Measurements from ENCODE around the gene RAB25. TPM values are rescaled to one million over a fixed set of nuclear protein-coding genes. Genes with fewer than 3 reads are reported as not detected.

RAB25 gene
- total RNA-seq, 1 experiment from 2014 or later, result not detected

GRCh38 chr1:156101880-156102279 is 40.9 kb downstream of the RAB25 start:
- CTCF ChIA-PET, result no interaction called here
- no peak for ATAC-seq
- no TSS peak for BruUV-seq (replicated peaks)
- Histone ChIP-seq H3K36me3 (ENCODE audit: control insufficient read depth, insufficient read depth, low read length) (no peaks in the 10 kb centered on the region), H3K4me3 (ENCODE audit: low read depth in 2 of 2, low read length in 2 of 2) (no peak overlapping the region), H3K27me3 (ENCODE audit: control insufficient read depth, insufficient read depth, low read length) (no peaks in the 10 kb centered on the region), H3K4me1 (ENCODE audit: control insufficient read depth, insufficient read depth, low read length) (peaks cover 43% of the 10 kb centered on the region), H3K9me3 (ENCODE audit: control insufficient read depth, insufficient read depth, low read depth, low read length) (no peaks in the 10 kb centered on the region), H3K27ac (ENCODE audit: low read length) (no peak overlapping the region)
- DNase-seq (ENCODE audit: low read depth, low spot score), result no peak
- in situ Hi-C loops (cut with HindIII; ENCODE audit: low pct_unique_long_range_greater_than_20kb, low sequenced_read_pairs) (no loop called here), intact Hi-C loops (cut with micrococcal nuclease; ENCODE audit: unreplicated experiment) (no loop called here)
- POLR2A ChIA-PET, result interaction anchor here (0.5 to 0.6 kb wide), 2 partner anchors 71 to 124 kb away, joined by 3 read pairs; no protein-coding TSS in a partner anchor
- TF ChIP-seq POLR2AphosphoS5 (IDR thresholded peaks at IDR 0.05; ENCODE audit: low read depth, low read length), result no peak
- TF ChIP-seq SIN3A (IDR thresholded peaks at IDR 0.05; ENCODE audit: borderline replicate concordance, insufficient read depth, low read depth, low read length), result no peak

GRCh38 chr1:156102633-156103511 is 41.9 kb downstream of the RAB25 start:
- no peak overlapping the region for H3K4me3 ChIP-seq (ENCODE audit: low read depth in 2 of 2, low read length in 2 of 2)
- POLR2A ChIA-PET, result interaction anchor here (0.6 to 1.0 kb wide), 3 partner anchors 10 to 70 kb away, joined by 3 to 4 read pairs (median 3); no protein-coding TSS in a partner anchor
- no TSS peak for BruUV-seq (replicated peaks)
- DNase-seq (ENCODE audit: low read depth, low spot score) (no peak), ATAC-seq (no peak)
- intact Hi-C loops (cut with micrococcal nuclease; ENCODE audit: unreplicated experiment) (no loop called here), in situ Hi-C loops (cut with HindIII; ENCODE audit: low pct_unique_long_range_greater_than_20kb, low sequenced_read_pairs) (no loop called here)
- H3K9me3 ChIP-seq (ENCODE audit: control insufficient read depth, insufficient read depth, low read depth, low read length), result no peaks in the 10 kb centered on the region
- no peaks in the 10 kb centered on the region for H3K27me3 ChIP-seq (ENCODE audit: control insufficient read depth, insufficient read depth, low read length)
- H3K27ac ChIP-seq (ENCODE audit: low read length), result peak overlapping the region; percentile 95
- peak; percentile 33; the same call in 1 of the 2 replicates for TF ChIP-seq POLR2AphosphoS5 (IDR thresholded peaks at IDR 0.05; ENCODE audit: low read depth, low read length)
- no peak for TF ChIP-seq REST (IDR thresholded peaks at IDR 0.05; ENCODE audit: insufficient read depth in 1 of 2, low read depth in 2 of 2, low read length in 1 of 2)
- H3K4me1 ChIP-seq (ENCODE audit: control insufficient read depth, insufficient read depth, low read length), result peaks cover 48% of the 10 kb centered on the region
- CTCF ChIA-PET, result interaction anchor here (0.6 to 1.2 kb wide), 3 partner anchors 12 to 110 kb away, joined by 3 to 5 read pairs (median 3); partner anchors contain the start of gene PMF1
- H3K36me3 ChIP-seq (ENCODE audit: control insufficient read depth, insufficient read depth, low read length), result no peaks in the 10 kb centered on the region

GRCh38 chr1:156103521-156103947 is 42.6 kb downstream of the RAB25 start:
- intact Hi-C loops (cut with micrococcal nuclease; ENCODE audit: unreplicated experiment), result no loop called here
- TF ChIP-seq REST (IDR thresholded peaks at IDR 0.05; ENCODE audit: insufficient read depth in 1 of 2, low read depth in 2 of 2, low read length in 1 of 2), result no peak
- no peak for TF ChIP-seq TCF7L2 (IDR thresholded peaks at IDR 0.05; ENCODE audit: low read depth, low read length)
- TF ChIP-seq SIN3A (IDR thresholded peaks at IDR 0.05; ENCODE audit: borderline replicate concordance, insufficient read depth, low read depth, low read length), result no peak
- TF ChIP-seq POLR2AphosphoS5 (IDR thresholded peaks at IDR 0.05; ENCODE audit: low read depth, low read length), result no peak
- TF ChIP-seq CTCF (IDR thresholded peaks at IDR 0.05), result no peak
- CTCF ChIA-PET, result interaction anchor here (0.5 to 1.2 kb wide), 3 partner anchors 9 to 109 kb away, joined by 3 to 5 read pairs (median 4); partner anchors contain the start of gene PMF1

More at GRCh38 chr1:156103521-156103947, 42.6 kb downstream of the RAB25 start:
- ATAC-seq, result peak; percentile 23; the same call in 1 of the 2 replicates
- Histone ChIP-seq H3K9me3 (ENCODE audit: control insufficient read depth, insufficient read depth, low read depth, low read length) (no peaks in the 10 kb centered on the region), H3K4me1 (ENCODE audit: control insufficient read depth, insufficient read depth, low read length) (peaks cover 48% of the 10 kb centered on the region), H3K4me3 (ENCODE audit: low read depth in 2 of 2, low read length in 2 of 2) (no peak overlapping the region), H3K36me3 (ENCODE audit: control insufficient read depth, insufficient read depth, low read length) (no peaks in the 10 kb centered on the region), H3K27ac (ENCODE audit: low read length) (peak overlapping the region; percentile 95), H3K27me3 (ENCODE audit: control insufficient read depth, insufficient read depth, low read length) (no peaks in the 10 kb centered on the region)
- DNase-seq (ENCODE audit: low read depth, low spot score), result no peak
- in situ Hi-C loops (cut with HindIII; ENCODE audit: low pct_unique_long_range_greater_than_20kb, low sequenced_read_pairs), result no loop called here
- POLR2A ChIA-PET, result interaction anchor here (1.0 kb wide), 2 partner anchors 10 to 26 kb away, joined by 3 read pairs; no protein-coding TSS in a partner anchor
- no TSS peak for BruUV-seq (replicated peaks)
